Smooth muscle cell of trachea (primary cell): ENCODE measurements around the gene TEDDM1. TPM values are rescaled to one million over a fixed set of nuclear protein-coding genes. Genes with fewer than 3 reads are reported as not detected.

Experiments
- total RNA-seq: library from RNA; depleted of rRNA; stranded (reverse); fragments of >200 nt; gene quantifications from 2 replicates; pipeline ENCODE4 v1.2.1, GENCODE V29; 2014

TEDDM1 gene
- not detected in 2 replicates for total RNA-seq

GRCh38 chr1:182400567-182400966, at the start of gene TEDDM1:
Gene TEDDM1 (minus strand): TSS chr1:182400667. CDS start chr1:182400485, 182 bp downstream.

GRCh38 chr1:182450087-182450486, 49.6 kb upstream of the TEDDM1 start, which contains the start of gene RGSL1:
Gene RGSL1 (plus strand): TSS chr1:182450146. CDS start chr1:182450166, 20 bp downstream.

GRCh38 chr1:182391362-182392049, 9.0 kb downstream of the TEDDM1 start, which contains the start of gene GLUL:
Gene GLUL (minus strand): TSS chr1:182391790. CDS start chr1:182388737, 3,053 bp downstream.

Other genes starting within 250 kb of the TEDDM1 start
- gene GLUL, start 8.9 kb downstream of the TEDDM1 start, total RNA-seq = 466 and 496 TPM in 2 replicates
- not detected in 2 replicates for gene RGSL1, start 49.5 kb upstream of the TEDDM1 start, total RNA-seq
- gene RNASEL, start 188.6 kb upstream of the TEDDM1 start, total RNA-seq = 8.0 and 12.4 TPM in 2 replicates
- gene RGS16, start 203.7 kb upstream of the TEDDM1 start, total RNA-seq = 0.29 and 0.66 TPM in 2 replicates